GM12878 (cell line): Measurements from ENCODE around the gene PARN. TPM values are rescaled to one million over a fixed set of nuclear protein-coding genes. Genes with fewer than 3 reads are reported as not detected.
A peak's percentile ranks its signal among the peaks of the same experiment; 100 is the strongest.

Experiments
- ATF2 ChIP-seq: IDR thresholded peaks from 2 replicates; pipeline ENCODE4 v1.6.1; 2012; ENCODE audit warnings: low read length, inconsistent platforms
- BCL11A ChIP-seq: IDR thresholded peaks from 2 replicates; pipeline ENCODE4 v1.6.1; 2011; ENCODE audit warnings: low read depth, low read length
- BHLHE40 ChIP-seq, 2 experiments: fragments of 450-650 bp in 1 of 2; IDR thresholded peaks; 2 replicates each; pipeline ENCODE4 v1.6.1; 2011 to 2017; ENCODE audit warnings: low read depth in 2 of 2, borderline replicate concordance in 1 of 2, improper control_type of control experiment in 1 of 2, low read length in 1 of 2, mild to moderate bottlenecking in 1 of 2
- CHD2 ChIP-seq: IDR thresholded peaks from 2 replicates; pipeline ENCODE4 v1.6.1; 2011; ENCODE audit warnings: low read depth, low read length, improper control_type of control experiment, borderline replicate concordance
- CREM ChIP-seq: IDR thresholded peaks from 2 replicates; pipeline ENCODE4 v1.6.1; 2014; ENCODE audit warnings: antibody characterized with exemption, low read depth
- EP300 ChIP-seq, 2 experiments: fragments of 150-350 bp in 1 of 2; IDR thresholded peaks; 2 replicates each; pipeline ENCODE4 v1.6.1; 2011 to 2012; ENCODE audit warnings: low read depth in 2 of 2, low read length in 2 of 2, borderline replicate concordance in 1 of 2, improper control_type of control experiment in 1 of 2, inconsistent platforms in 1 of 2; ENCODE audit not compliant: control insufficient read depth in 1 of 2
- FOXM1 ChIP-seq: IDR thresholded peaks from 2 replicates; pipeline ENCODE4 v1.6.1; 2012; ENCODE audit warnings: low read depth, mild to moderate bottlenecking, inconsistent platforms, low read length, moderate library complexity
- HDAC6 ChIP-seq: fragments of 200-600 bp; sonication (generic); IDR thresholded peaks from one replicate; pipeline ENCODE4 v1.8.0; 2017; ENCODE audit warnings: antibody characterized with exemption; ENCODE audit not compliant: unreplicated experiment
- IKZF2 ChIP-seq, 2 experiments: fragments of 450-650 bp; IDR thresholded peaks; 2 replicates each; pipeline ENCODE4 v1.6.1; 2017; ENCODE audit warnings: mild to moderate bottlenecking in 2 of 2, moderate library complexity in 2 of 2
- MEF2B ChIP-seq: fragments of 450-650 bp; IDR thresholded peaks from 2 replicates; pipeline ENCODE4 v1.6.1; 2018; ENCODE audit warnings: mild to moderate bottlenecking, moderate library complexity; ENCODE audit not compliant: partially characterized antibody, poor library complexity, severe bottlenecking
- MXI1 ChIP-seq: fragments of 150-350 bp; IDR thresholded peaks from 2 replicates; pipeline ENCODE4 v1.6.1; 2011; ENCODE audit warnings: low read depth, mild to moderate bottlenecking, inconsistent platforms, low read length, improper control_type of control experiment
- NR2C2 ChIP-seq: IDR thresholded peaks from 2 replicates; pipeline ENCODE4 v1.6.1; 2011; ENCODE audit warnings: borderline replicate concordance, low read depth; ENCODE audit not compliant: control insufficient read depth, insufficient read length
- PAX5 ChIP-seq: IDR thresholded peaks from 2 replicates; pipeline ENCODE4 v1.6.1; 2011; ENCODE audit warnings: low read depth, low read length, borderline replicate concordance
- PAX8 ChIP-seq: fragments of 450-650 bp; IDR thresholded peaks from 2 replicates; pipeline ENCODE4 v1.6.1; 2017; ENCODE audit warnings: mild to moderate bottlenecking, moderate library complexity
- TARDBP ChIP-seq: IDR thresholded peaks from 2 replicates; pipeline ENCODE4 v1.6.1; 2016; ENCODE audit warnings: borderline replicate concordance
- TCF12 ChIP-seq: IDR thresholded peaks from 2 replicates; pipeline ENCODE4 v1.6.1; 2011; ENCODE audit warnings: low read depth, mild to moderate bottlenecking, low read length
- USF1 ChIP-seq: IDR thresholded peaks from 2 replicates; pipeline ENCODE4 v1.6.1; 2011; ENCODE audit warnings: borderline replicate concordance, low read depth, mild to moderate bottlenecking, moderate library complexity, mixed read lengths, low read length; ENCODE audit not compliant: insufficient read depth; ENCODE audit errors: extremely low read length
- ZBTB33 ChIP-seq: fragments of 450-650 bp; IDR thresholded peaks from 2 replicates; pipeline ENCODE4 v1.6.1; 2017; ENCODE audit warnings: mild to moderate bottlenecking
- ZNF217 ChIP-seq: fragments of 450-650 bp; IDR thresholded peaks from 2 replicates; pipeline ENCODE4 v1.6.1; 2017; ENCODE audit warnings: antibody characterized with exemption, mild to moderate bottlenecking
- ZNF687 ChIP-seq: fragments of 450-650 bp; IDR thresholded peaks from 2 replicates; pipeline ENCODE4 v1.6.1; 2017; ENCODE audit warnings: mild to moderate bottlenecking, moderate library complexity
- polyA plus RNA-seq, 11 experiments: library from polyadenylated mRNA; depleted of rRNA in 4 of 11; unstranded in 6 of 11; stranded (reverse) in 5 of 11; fragments of >200 nt; fragmentation: Nextera tagmentation in 4 of 11; fragmentation: Illumina TruSeq in 1 of 11; extraction: Ambion mirVana in 4 of 11; extraction: Trizol in 1 of 11; gene quantifications; 1 replicate in 1 of 11; 2 replicates in 10 of 11; pipeline versions ENCODE4 v1.2.1 to v1.2.3, GENCODE V29; 2011 to 2016; ENCODE audit warnings: inconsistent platforms in 2 of 11, missing spikeins in 2 of 11, low read depth in 1 of 11
- total RNA-seq, 4 experiments: library from RNA; depleted of rRNA in 3 of 4; stranded (reverse); fragments of >200 nt in 3 of 4; fragmentation: Illumina TruSeq in 1 of 4; extraction: Trizol in 1 of 4; gene quantifications; 2 replicates each; pipeline versions ENCODE4 v1.2.1 to v1.2.3, GENCODE V29; 2013 to 2021

PARN gene
- total and polyA plus RNA-seq, 10 of the 15 experiments (the other 5 are each of a cell fraction or from before 2014, with no cell fraction given) = 15.6 to 77.3 (median 47.7) TPM

GRCh38 chr16:14502932-14503741, 126.9 kb downstream of the PARN start (continued):
- TF ChIP-seq ZBTB33 (no peak), BHLHE40 (IDR thresholded peaks at IDR 0.05; ENCODE audit: borderline replicate concordance in 1 of 2, low read depth in 2 of 2, low read length in 1 of 2) (peak in 1 of 2 experiments; percentile 72; a peak in 1 of 4 replicates), BCL11A (peak; percentile 42; the same call in 1 of the 2 replicates), PAX8 (peak; percentile 21; the same call in 1 of the 2 replicates), HDAC6 (no peak), USF1 (no peak), NR2C2 (no peak), FOXM1 (0 out of 2 replicates have a peak, but pooled peaks have one; percentile 24), PAX5 (peak; percentile 33; the same call in 1 of the 2 replicates), ZNF687 (0 out of 2 replicates have a peak, but pooled peaks have one; percentile 54), CREM (peak; percentile 74; the same call in 1 of the 2 replicates), IKZF2 (IDR thresholded peaks at IDR 0.05) (peak; percentile 73 to 79; a peak in 2 of 4 replicates), ATF2 (peak; percentile 35; the same call in 1 of the 2 replicates), MEF2B (peak; percentile 34), ZNF217 (peak; percentile 75; the same call in 1 of the 2 replicates), MXI1 (no peak), EP300 (IDR thresholded peaks at IDR 0.05; ENCODE audit: borderline replicate concordance in 1 of 2, control insufficient read depth in 1 of 2, low read depth in 2 of 2, low read length in 2 of 2) (peak; percentile 80 to 88; a peak in 3 of 4 replicates), TARDBP (no peak), CHD2 (0 out of 2 replicates have a peak, but pooled peaks have one; percentile 32), TCF12 (no peak)
